ENCODE results near the gene CCDC9.
"Not testable (repeated sequence)": the region's sequence is repeated elsewhere in the genome, so short reads cannot be mapped to it uniquely, and the experiment has no call there.

CCDC9 gene

GRCh38 chr19:47232422-47233211, 23.7 kb upstream of the CCDC9 start:
- peak; percentile 29 for DNase-seq

- DNase-seq: no peak
Measured at GRCh38 chr19:47236072-47236675, 20.2 kb upstream of the CCDC9 start.

GRCh38 chr19:47239152-47239551, 17.2 kb upstream of the CCDC9 start:
- no peak for DNase-seq

GRCh38 chr19:47239610-47240296, 16.6 kb upstream of the CCDC9 start:
- DNase-seq: peak; percentile 71

GRCh38 chr19:47240556-47240955, 15.8 kb upstream of the CCDC9 start:
- DNase-seq: no peak

GRCh38 chr19:47240996-47241918, 15.1 kb upstream of the CCDC9 start:
- DNase-seq: peak; percentile 90

GRCh38 chr19:47241919-47242577, 14.3 kb upstream of the CCDC9 start:
- no peak for DNase-seq

GRCh38 chr19:47243364-47243775, 13.0 kb upstream of the CCDC9 start:
- DNase-seq: no peak

GRCh38 chr19:47243776-47244547, 12.4 kb upstream of the CCDC9 start:
- peak; percentile 89 for DNase-seq

- DNase-seq: peak; percentile 69
Measured at GRCh38 chr19:47247308-47247990, 8.9 kb upstream of the CCDC9 start.

- DNase-seq: not testable (repeated sequence)
Measured at GRCh38 chr19:47253016-47253415, 3.3 kb upstream of the CCDC9 start.

- no peak for DNase-seq
Measured at GRCh38 chr19:47253467-47253881, 2.9 kb upstream of the CCDC9 start.

GRCh38 chr19:47253970-47254369, 2.4 kb upstream of the CCDC9 start:
- no peak for DNase-seq

GRCh38 chr19:47256693-47257410, 527 bp downstream of the CCDC9 start:
- peak; percentile 97 for DNase-seq

GRCh38 chr19:47257411-47258169, 1.3 kb downstream of the CCDC9 start:
- DNase-seq: no peak

- DNase-seq: no peak
Measured at GRCh38 chr19:47258434-47258833, 2.1 kb downstream of the CCDC9 start.

GRCh38 chr19:47258895-47259555, 2.7 kb downstream of the CCDC9 start:
- DNase-seq: no peak

- DNase-seq: no peak
Measured at GRCh38 chr19:47260476-47260875, 4.2 kb downstream of the CCDC9 start.

All from CD4-positive, alpha-beta T cell treated with Interleukin-4 for 4 hours (primary cell).